ENCODE measurements around the gene LHX1. TPM values are rescaled to one million over a fixed set of nuclear protein-coding genes. Genes with fewer than 3 reads are reported as not detected.
A peak's percentile ranks its signal among the peaks of the same experiment; 100 is the strongest.

LHX1 gene
- total and polyA plus RNA-seq, 4 donors: not detected

DNA sequence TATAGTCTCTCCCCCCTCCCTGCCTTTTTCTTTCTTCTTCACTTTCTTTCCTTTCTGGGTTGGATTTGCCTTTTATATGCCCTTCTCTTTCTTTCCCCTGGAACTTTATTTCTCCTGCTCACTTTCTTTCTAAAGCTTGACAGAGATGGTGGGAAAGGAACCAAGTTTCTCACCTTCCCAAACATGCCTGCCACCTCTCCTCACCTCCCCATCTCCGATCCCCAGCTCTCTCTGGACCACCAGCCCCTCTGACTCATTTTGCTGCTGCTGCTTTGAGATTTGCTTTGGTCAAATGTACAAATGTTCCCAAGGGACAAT, 6.7 kb upstream of the LHX1 start:
- Histone ChIP-seq H3K9me3 (ENCODE audit: control insufficient read depth, low read length) (no peaks in the 10 kb centered on the region), H3K4me3 (ENCODE audit: low read length in 2 of 2) (no peak overlapping the region), H3K27me3 (ENCODE audit: control insufficient read depth in 1 of 2, insufficient read depth in 2 of 2, low read length in 1 of 2) (peaks cover 0 to 2% of the 10 kb centered on the region in 2 donors), H3K4me1 (ENCODE audit: control insufficient read depth in 1 of 2, insufficient read depth in 2 of 2, low read length in 2 of 2) (no peaks in the 10 kb centered on the region), H3K36me3 (ENCODE audit: control insufficient read depth in 1 of 2, insufficient read depth in 2 of 2, low read length in 1 of 2) (no peaks in the 10 kb centered on the region), H3K27ac (ENCODE audit: low read depth in 1 of 2, low read length in 2 of 2) (no peak overlapping the region)
- intact Hi-C loops (cut with DNase I): no loop called here
- DNase-seq (no peak), ATAC-seq (ENCODE audit: low FRiP score) (no peak)
- 26 to 50% methylated on average over 1 of the region's 1 CpG for WGBS, 2 donors

DNA sequence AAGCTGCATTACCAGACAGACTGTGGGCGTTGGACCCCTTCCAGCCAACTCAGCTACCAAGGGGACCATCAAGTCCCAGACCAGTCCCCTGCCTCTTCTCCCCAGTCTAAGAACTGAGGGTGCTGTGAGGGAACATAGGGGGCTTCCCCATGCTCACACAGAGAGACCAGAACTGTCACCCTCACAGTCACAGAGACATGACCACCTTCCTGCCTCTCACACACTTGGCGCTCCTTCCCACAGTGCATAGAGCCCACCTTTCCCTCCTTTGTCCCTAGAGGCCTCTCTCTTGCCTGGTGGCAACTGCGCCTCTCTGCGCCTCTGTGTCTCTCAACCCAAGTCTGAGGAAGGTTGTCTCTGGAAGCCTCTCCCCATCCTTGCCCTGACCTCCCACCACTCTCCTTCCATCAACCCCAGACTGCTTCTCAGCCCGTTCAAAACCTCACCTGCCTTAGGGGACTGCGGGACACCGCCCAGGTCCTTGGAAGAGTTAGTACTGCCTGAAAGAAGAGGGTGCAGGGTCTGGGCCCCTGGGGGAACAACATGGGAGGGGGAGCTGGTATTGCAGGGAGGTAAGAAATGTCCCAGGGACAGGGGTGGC, 6.1 kb upstream of the LHX1 start:
- no peak overlapping the region for H3K4me3 ChIP-seq (ENCODE audit: low read length in 2 of 2)
- H3K4me1 ChIP-seq (ENCODE audit: control insufficient read depth in 1 of 2, insufficient read depth in 2 of 2, low read length in 2 of 2): no peaks in the 10 kb centered on the region
- intact Hi-C loops (cut with DNase I): no loop called here
- no peaks in the 10 kb centered on the region for H3K36me3 ChIP-seq (ENCODE audit: control insufficient read depth in 1 of 2, insufficient read depth in 2 of 2, low read length in 1 of 2)
- peaks cover 0 to 2% of the 10 kb centered on the region in 2 donors for H3K27me3 ChIP-seq (ENCODE audit: control insufficient read depth in 1 of 2, insufficient read depth in 2 of 2, low read length in 1 of 2)
- H3K27ac ChIP-seq (ENCODE audit: low read depth in 1 of 2, low read length in 2 of 2): no peak overlapping the region
- ATAC-seq (ENCODE audit: low FRiP score): no peak
- 21 to 34% methylated on average over 7 of the region's 7 CpGs for WGBS, 2 donors
- DNase-seq: no peak
- no peaks in the 10 kb centered on the region for H3K9me3 ChIP-seq (ENCODE audit: control insufficient read depth, low read length)

DNA sequence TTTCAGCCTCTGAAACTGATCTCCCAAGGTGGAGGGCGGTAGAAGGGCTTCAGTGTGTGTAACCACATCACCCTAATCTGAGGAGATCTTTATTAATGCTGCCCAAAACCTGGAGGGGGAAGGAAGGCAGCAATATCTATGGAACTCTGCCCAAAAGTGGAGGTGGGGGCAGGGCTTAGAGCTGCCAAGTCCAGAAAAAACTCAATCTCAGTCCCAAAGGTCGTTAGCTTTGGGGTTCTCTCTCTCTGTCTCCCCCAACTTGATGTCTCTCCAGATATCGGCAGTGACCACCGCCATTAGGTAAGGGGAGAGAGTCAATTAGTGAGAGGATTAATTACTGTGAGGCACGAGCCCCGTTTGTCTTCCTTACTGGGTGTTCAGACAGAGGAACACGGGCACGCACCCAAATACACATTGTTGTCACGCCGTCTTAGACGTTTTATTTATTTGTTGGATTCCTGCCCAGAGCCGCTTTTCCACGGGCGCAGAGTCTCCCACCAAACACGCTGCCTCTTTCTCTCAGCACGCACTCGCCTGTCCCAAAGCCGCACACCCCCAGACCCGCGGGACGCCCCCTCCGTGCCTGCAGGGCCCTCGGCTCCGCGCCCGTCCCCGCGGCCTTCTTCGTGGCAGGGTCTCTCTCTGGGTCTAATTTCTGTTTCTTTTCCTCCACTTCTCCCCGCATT, 5.4 kb upstream of the LHX1 start:
- intact Hi-C loops (cut with DNase I): no loop called here
- DNase-seq (peak in 1 of 2 donors; percentile 65), ATAC-seq (ENCODE audit: low FRiP score) (no peak)
- H3K36me3 ChIP-seq (ENCODE audit: control insufficient read depth in 1 of 2, insufficient read depth in 2 of 2, low read length in 1 of 2): no peaks in the 10 kb centered on the region
- H3K4me1 ChIP-seq (ENCODE audit: control insufficient read depth in 1 of 2, insufficient read depth in 2 of 2, low read length in 2 of 2): no peaks in the 10 kb centered on the region
- no peak overlapping the region for H3K27ac ChIP-seq (ENCODE audit: low read depth in 1 of 2, low read length in 2 of 2)
- H3K27me3 ChIP-seq (ENCODE audit: control insufficient read depth in 1 of 2, insufficient read depth in 2 of 2, low read length in 1 of 2): peaks cover 0 to 2% of the 10 kb centered on the region in 2 donors
- no peaks in the 10 kb centered on the region for H3K9me3 ChIP-seq (ENCODE audit: control insufficient read depth, low read length)
- no peak overlapping the region for H3K4me3 ChIP-seq (ENCODE audit: low read length in 2 of 2)
- 2 to 3% methylated on average over 30 of the region's 30 CpGs for WGBS, 2 donors

DNA sequence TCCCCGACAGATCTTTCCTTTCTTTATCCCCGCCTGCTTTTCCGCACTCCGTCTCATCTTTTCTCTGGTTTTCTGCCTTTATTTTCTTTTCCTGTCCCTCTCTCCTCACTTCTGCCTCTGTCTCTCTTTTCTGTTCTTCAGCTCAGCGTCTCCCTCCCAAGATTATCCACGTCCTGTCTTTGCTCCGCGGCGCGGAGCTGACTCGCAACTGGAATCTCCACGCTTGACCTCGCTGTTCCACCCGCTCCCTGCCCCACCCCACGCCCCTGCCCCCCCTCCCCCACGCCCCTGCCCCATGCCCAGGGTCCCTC, 4.9 kb upstream of the LHX1 start:
- 3% methylated on average over 16 of the region's 16 CpGs for WGBS, 2 donors
- Histone ChIP-seq H3K9me3 (ENCODE audit: control insufficient read depth, low read length) (no peaks in the 10 kb centered on the region), H3K4me1 (ENCODE audit: control insufficient read depth in 1 of 2, insufficient read depth in 2 of 2, low read length in 2 of 2) (no peaks in the 10 kb centered on the region), H3K36me3 (ENCODE audit: control insufficient read depth in 1 of 2, insufficient read depth in 2 of 2, low read length in 1 of 2) (no peaks in the 10 kb centered on the region), H3K27ac (ENCODE audit: low read depth in 1 of 2, low read length in 2 of 2) (no peak overlapping the region), H3K4me3 (ENCODE audit: low read length in 2 of 2) (no peak overlapping the region), H3K27me3 (ENCODE audit: control insufficient read depth in 1 of 2, insufficient read depth in 2 of 2, low read length in 1 of 2) (peaks cover 0 to 2% of the 10 kb centered on the region in 2 donors)
- intact Hi-C loops (cut with DNase I): no loop called here
- DNase-seq (no peak), ATAC-seq (ENCODE audit: low FRiP score) (no peak)

DNA sequence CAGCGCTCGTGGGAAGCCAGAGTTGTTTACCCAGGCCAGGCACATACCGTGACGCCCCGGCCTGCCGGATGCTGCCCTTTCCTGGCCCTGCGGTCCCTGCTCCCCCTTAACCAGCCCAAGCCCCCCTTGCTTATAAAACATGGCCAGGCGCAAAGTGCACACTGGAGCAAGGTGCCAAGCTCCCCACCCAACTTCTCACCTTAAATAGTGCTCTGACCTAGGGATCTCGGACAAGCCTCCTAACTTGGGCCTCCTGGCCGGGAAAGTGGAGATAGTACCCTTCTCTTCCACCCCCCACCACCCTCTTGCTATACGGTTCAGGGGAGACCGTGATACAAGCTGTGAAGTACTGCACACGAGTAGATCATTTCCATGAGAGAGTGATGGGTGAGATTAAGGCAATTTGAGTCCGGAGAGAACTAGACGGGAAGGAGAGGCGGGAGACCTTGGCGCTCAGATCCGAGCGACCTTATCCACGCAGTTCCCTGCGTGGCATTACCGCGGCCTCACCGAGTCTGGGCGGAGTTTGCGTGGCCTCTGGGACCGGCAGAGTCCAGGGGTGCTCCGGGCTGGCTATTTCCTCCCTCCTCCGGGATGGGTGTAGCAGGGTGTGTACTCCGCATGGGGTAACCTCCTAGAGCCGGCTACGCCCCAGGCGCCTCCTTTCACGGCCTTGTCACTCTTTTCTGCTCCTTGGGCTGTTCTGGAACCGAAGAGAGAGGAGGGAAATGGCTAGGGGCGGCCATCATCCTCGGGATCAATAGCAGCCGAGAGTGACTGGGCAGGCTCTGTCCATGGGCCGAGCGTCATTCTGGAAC, 4.4 kb upstream of the LHX1 start:
- no peaks in the 10 kb centered on the region for H3K36me3 ChIP-seq (ENCODE audit: control insufficient read depth in 1 of 2, insufficient read depth in 2 of 2, low read length in 1 of 2)
- 6% methylated on average over 40 of the region's 40 CpGs for WGBS, 2 donors
- no peak for ATAC-seq (ENCODE audit: low FRiP score)
- DNase-seq: no peak
- no peaks in the 10 kb centered on the region for H3K4me1 ChIP-seq (ENCODE audit: control insufficient read depth in 1 of 2, insufficient read depth in 2 of 2, low read length in 2 of 2)
- no peak overlapping the region for H3K27ac ChIP-seq (ENCODE audit: low read depth in 1 of 2, low read length in 2 of 2)
- intact Hi-C loops (cut with DNase I): no loop called here
- H3K9me3 ChIP-seq (ENCODE audit: control insufficient read depth, low read length): no peaks in the 10 kb centered on the region
- H3K4me3 ChIP-seq (ENCODE audit: low read length in 2 of 2): no peak overlapping the region
- H3K27me3 ChIP-seq (ENCODE audit: control insufficient read depth in 1 of 2, insufficient read depth in 2 of 2, low read length in 1 of 2): peaks cover 0 to 2% of the 10 kb centered on the region in 2 donors

DNA sequence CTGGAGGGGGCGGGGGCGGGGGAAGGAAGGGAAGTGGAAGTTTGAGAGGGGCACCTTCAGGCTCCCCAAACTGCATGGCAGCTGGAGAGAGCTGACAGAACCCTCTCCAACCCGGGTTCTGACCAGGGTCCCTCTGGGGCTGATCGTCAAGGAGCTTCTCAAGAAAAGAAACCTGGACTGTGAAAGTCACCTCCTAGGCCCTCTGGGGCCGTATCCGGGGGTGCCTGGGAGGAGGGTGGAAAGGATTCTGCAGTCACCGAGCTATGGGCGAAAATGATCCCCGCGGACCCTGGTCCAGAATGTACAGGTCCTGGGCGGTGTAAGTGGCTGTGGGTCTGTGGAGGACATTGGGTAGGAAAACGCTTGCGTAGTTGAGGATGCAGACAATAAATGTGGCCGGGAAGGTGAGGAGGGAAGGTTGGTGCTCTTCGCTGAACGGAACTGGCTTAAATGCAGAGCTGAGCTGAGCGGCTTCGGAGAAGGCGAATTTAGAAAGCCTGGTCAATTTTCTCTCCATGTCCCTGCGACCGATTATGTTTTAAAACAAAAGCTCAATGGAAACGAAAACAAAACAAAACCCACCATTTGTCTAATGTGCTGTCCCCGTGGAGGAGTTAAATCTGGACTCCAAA, 3.6 kb upstream of the LHX1 start:
- Histone ChIP-seq H3K4me3 (ENCODE audit: low read length in 2 of 2) (no peak overlapping the region), H3K36me3 (ENCODE audit: control insufficient read depth in 1 of 2, insufficient read depth in 2 of 2, low read length in 1 of 2) (no peaks in the 10 kb centered on the region), H3K27ac (ENCODE audit: low read depth in 1 of 2, low read length in 2 of 2) (no peak overlapping the region), H3K27me3 (ENCODE audit: control insufficient read depth in 1 of 2, insufficient read depth in 2 of 2, low read length in 1 of 2) (peaks cover 0 to 2% of the 10 kb centered on the region in 2 donors), H3K4me1 (ENCODE audit: control insufficient read depth in 1 of 2, insufficient read depth in 2 of 2, low read length in 2 of 2) (no peaks in the 10 kb centered on the region), H3K9me3 (ENCODE audit: control insufficient read depth, low read length) (no peaks in the 10 kb centered on the region)
- 7 to 9% methylated on average over 22 to 23 of the region's 23 CpGs for WGBS, 2 donors
- intact Hi-C loops (cut with DNase I): no loop called here
- DNase-seq (no peak), ATAC-seq (ENCODE audit: low FRiP score) (no peak)

DNA sequence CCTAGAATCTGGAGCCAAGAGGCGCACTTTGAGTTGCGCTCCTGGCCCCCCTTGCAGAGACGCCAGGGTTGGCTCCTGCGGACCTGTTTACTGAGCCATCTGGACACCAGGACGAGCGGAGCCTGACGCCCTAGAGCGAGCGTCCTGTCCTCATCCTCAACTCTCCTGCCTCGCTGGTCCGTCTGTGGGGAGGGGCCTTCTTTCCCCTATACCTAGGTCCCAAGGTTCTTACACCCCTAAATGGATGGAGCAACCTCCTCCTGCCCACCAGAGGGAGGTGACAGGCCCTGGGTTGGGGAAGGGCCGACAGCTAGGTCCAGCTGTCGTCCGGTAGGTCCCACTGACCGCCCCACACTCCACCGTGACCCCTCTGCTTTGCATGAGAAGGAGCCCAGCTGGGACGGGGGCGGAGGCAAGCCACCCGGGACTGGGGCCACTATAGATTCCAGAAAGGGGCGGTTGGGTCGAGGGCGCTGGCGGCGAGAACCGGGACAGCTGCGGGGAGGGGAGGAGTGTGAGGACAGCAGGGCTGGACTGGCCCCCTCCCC, 3.1 kb upstream of the LHX1 start:
- WGBS, 2 donors: 5 to 6% methylated on average over 26 of the region's 26 CpGs
- intact Hi-C loops (cut with DNase I): no loop called here
- no peaks in the 10 kb centered on the region for H3K4me1 ChIP-seq (ENCODE audit: control insufficient read depth in 1 of 2, insufficient read depth in 2 of 2, low read length in 2 of 2)
- no peaks in the 10 kb centered on the region for H3K36me3 ChIP-seq (ENCODE audit: control insufficient read depth in 1 of 2, insufficient read depth in 2 of 2, low read length in 1 of 2)
- no peak for ATAC-seq (ENCODE audit: low FRiP score)
- peak in 1 of 2 donors; percentile 72 for DNase-seq
- H3K9me3 ChIP-seq (ENCODE audit: control insufficient read depth, low read length): no peaks in the 10 kb centered on the region
- no peak overlapping the region for H3K27ac ChIP-seq (ENCODE audit: low read depth in 1 of 2, low read length in 2 of 2)
- H3K27me3 ChIP-seq (ENCODE audit: control insufficient read depth in 1 of 2, insufficient read depth in 2 of 2, low read length in 1 of 2): peaks cover 0 to 2% of the 10 kb centered on the region in 2 donors
- H3K4me3 ChIP-seq (ENCODE audit: low read length in 2 of 2): no peak overlapping the region

DNA sequence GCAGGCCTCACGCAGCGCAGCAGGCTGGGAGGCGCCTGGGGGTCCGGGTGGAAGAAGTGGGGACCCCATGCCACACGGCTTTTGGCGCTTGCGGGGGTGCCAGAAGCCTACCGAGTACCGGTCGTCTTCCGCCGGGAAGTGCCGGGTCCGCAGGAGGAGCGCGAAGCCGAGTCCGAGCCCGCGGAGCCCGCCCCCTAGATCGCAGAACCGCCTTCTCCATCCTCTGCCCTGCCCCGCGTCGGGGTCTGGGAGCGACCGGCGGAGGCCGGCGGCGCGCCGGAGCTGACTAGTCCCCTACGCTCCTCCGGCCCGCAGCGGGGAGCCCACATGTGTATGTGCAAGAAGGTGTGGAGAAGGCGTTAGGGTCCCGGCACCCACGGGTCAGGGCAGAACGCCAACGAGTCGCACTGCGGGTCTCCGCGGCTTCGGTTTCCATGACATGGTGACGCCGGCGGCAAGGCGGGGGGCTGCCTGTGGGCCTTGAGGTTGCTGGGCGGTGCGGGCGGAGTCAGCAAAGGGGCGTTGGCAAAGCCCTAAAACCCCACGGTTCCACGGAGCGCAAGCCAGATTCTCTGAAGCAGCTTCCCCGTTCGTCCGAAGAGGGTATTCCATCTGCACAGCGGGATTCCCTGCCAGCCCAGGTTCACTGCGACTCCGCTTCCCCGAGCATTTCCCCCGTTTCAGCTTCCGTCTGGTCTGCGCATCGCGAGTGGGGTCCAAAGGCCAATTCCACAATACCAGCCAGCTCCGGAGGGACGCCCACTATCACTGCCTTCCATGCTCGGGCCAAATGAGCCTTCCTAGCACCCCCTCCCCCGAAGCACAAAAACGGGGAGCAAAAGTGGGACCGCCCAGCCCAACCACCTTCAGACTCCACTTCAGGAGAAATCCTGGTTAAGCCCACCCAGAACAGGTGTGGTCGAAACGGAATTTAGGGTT, 2.3 kb upstream of the LHX1 start:
- WGBS, 2 donors: 3% methylated on average over 72 to 79 of the region's 79 CpGs
- intact Hi-C loops (cut with DNase I): no loop called here
- peak in 1 of 2 donors; percentile 77 for DNase-seq

More for the DNA sequence above, 2.3 kb upstream of the LHX1 start:
- H3K4me1 ChIP-seq (ENCODE audit: control insufficient read depth in 1 of 2, insufficient read depth in 2 of 2, low read length in 2 of 2): no peaks in the 10 kb centered on the region
- peaks cover 0 to 2% of the 10 kb centered on the region in 2 donors for H3K27me3 ChIP-seq (ENCODE audit: control insufficient read depth in 1 of 2, insufficient read depth in 2 of 2, low read length in 1 of 2)
- no peak overlapping the region for H3K27ac ChIP-seq (ENCODE audit: low read depth in 1 of 2, low read length in 2 of 2)
- H3K36me3 ChIP-seq (ENCODE audit: control insufficient read depth in 1 of 2, insufficient read depth in 2 of 2, low read length in 1 of 2): no peaks in the 10 kb centered on the region
- H3K9me3 ChIP-seq (ENCODE audit: control insufficient read depth, low read length): no peaks in the 10 kb centered on the region
- no peak for ATAC-seq (ENCODE audit: low FRiP score)
- H3K4me3 ChIP-seq (ENCODE audit: low read length in 2 of 2): no peak overlapping the region
